PC-9 (cell line): Measurements from ENCODE around the gene ZCCHC14. TPM values are rescaled to one million over a fixed set of nuclear protein-coding genes. Genes with fewer than 3 reads are reported as not detected.

Experiments
- BruUV-seq: library from RNA; stranded (reverse); fragments of 400-500 nt; replicated peaks from 2 replicates; lab custom pipeline; 2021; lab: Mats Ljungman, UMichigan
- CTCF ChIA-PET: fragments of 300-600 bp; sonication (Branson Sonifier 250); formaldehyde crosslinking; loops from one replicate; lab custom pipeline; 2022; ENCODE audit warnings: antibody characterized with exemption; lab: Charles Lee
- POLR2A ChIA-PET: fragments of 300-600 bp; sonication (Branson Sonifier 250); formaldehyde crosslinking; loops from one replicate; lab custom pipeline; 2022; ENCODE audit warnings: antibody characterized with exemption; ENCODE audit not compliant: unreplicated experiment; lab: Charles Lee
- DNase-seq, 2 experiments: peaks; one replicate each; pipeline versions ENCODE4 v3.0.0 to v3.0.0-alpha.2; 2015 to 2022; ENCODE audit warnings: mixed read lengths in 1 of 2
- H2AFZ ChIP-seq: fragments of 200-600 bp; sonication (generic); 2 replicates; pipeline ENCODE4 v1.8.1; 2017; ENCODE audit warnings: antibody characterized with exemption
- H3F3A ChIP-seq: fragments of 200-600 bp; sonication (generic); 2 replicates; pipeline ENCODE4 v1.8.1; 2017; ENCODE audit warnings: antibody characterized with exemption, mild to moderate bottlenecking, low read depth; ENCODE audit not compliant: insufficient read depth
- H3K27ac ChIP-seq: fragments of 200-600 bp; sonication (generic); 2 replicates; pipeline ENCODE4 v1.6.1; 2016; ENCODE audit warnings: mixed run types
- H3K27me3 ChIP-seq: fragments of 200-600 bp; sonication (generic); 2 replicates; pipeline ENCODE4 v1.6.1; 2016; ENCODE audit warnings: low read depth, mixed run types; ENCODE audit not compliant: insufficient read depth
- H3K36me3 ChIP-seq: fragments of 200-600 bp; sonication (generic); 2 replicates; pipeline ENCODE4 v1.6.1; 2016; ENCODE audit warnings: low read depth, mixed run types
- H3K4me1 ChIP-seq: fragments of 200-600 bp; sonication (generic); replicated peaks from 2 replicates; pipeline ENCODE4 v1.6.1; 2016; ENCODE audit warnings: mixed run types; ENCODE audit not compliant: insufficient read depth
- H3K4me2 ChIP-seq: fragments of 200-600 bp; sonication (generic); 2 replicates; pipeline ENCODE4 v1.6.1; 2017; ENCODE audit warnings: mixed run types
- H3K4me3 ChIP-seq: fragments of 200-600 bp; sonication (generic); 2 replicates; pipeline ENCODE4 v1.6.1; 2016; ENCODE audit warnings: mixed run types
- H3K79me2 ChIP-seq: fragments of 200-600 bp; sonication (generic); 2 replicates; pipeline ENCODE4 v1.6.1; 2017; ENCODE audit warnings: low read depth, mixed run types
- H3K9me2 ChIP-seq: fragments of 200-600 bp; sonication (generic); 2 replicates; pipeline ENCODE4 v1.8.1; 2017; ENCODE audit warnings: mild to moderate bottlenecking; ENCODE audit not compliant: insufficient read depth
- H3K9me3 ChIP-seq: fragments of 200-600 bp; sonication (generic); 2 replicates; pipeline ENCODE4 v1.8.1; 2016; ENCODE audit warnings: low read depth; ENCODE audit not compliant: insufficient read depth
- H4K20me1 ChIP-seq: fragments of 200-600 bp; sonication (generic); 2 replicates; pipeline ENCODE4 v1.8.1; 2017; ENCODE audit not compliant: insufficient read depth
- EZH2 ChIP-seq: fragments of 200-600 bp; sonication (generic); IDR thresholded peaks from 2 replicates; pipeline ENCODE4 v1.8.0; 2017; ENCODE audit warnings: antibody characterized with exemption, low read depth
- intact Hi-C: fragments of 100-400 bp; cut with micrococcal nuclease; formaldehyde crosslinking; loops from one replicate; pipeline ENCODE4 v1.10.0; 2022; ENCODE audit not compliant: unreplicated experiment
- total RNA-seq: library from RNA; stranded (reverse); gene quantifications from 2 replicates; pipeline ENCODE4 v1.2.3, GENCODE V29; 2021
- TF ChIP-seq, protein P1 (sequence below): fragments of 200-600 bp; sonication (generic); conservative IDR thresholded peaks from 2 replicates; pipeline ENCODE4 v1.6.1; 2017; ENCODE audit warnings: mixed run types, antibody characterized with exemption, mild to moderate bottlenecking, moderate library complexity

The ZCCHC14 gene
- total RNA-seq, 1 experiment from 2014 or later: 17.9 TPM

DNA sequence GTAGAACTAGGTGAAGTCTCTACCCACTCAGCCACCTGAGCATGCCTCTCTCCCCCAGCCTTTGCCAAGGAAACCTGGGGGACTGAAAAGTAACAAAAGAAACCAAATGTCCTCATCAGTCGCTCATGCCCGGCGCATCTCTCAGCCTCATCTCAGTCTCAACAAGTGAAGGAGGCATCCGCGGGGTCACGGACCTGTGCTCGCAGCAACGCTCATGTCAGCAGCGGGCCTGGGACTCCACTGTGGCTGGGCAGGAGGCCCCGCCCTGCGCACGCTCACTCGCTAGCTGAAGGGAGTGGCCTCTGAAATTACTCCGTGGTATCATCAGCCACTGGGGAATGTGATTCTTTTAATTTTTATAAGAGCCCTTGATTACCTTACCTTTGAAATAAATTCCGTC, 69.4 kb downstream of the ZCCHC14 start:
- Histone ChIP-seq H3K36me3 (no peaks in the 10 kb centered on the region), H3K4me1 (no peaks in the 10 kb centered on the region), H3K9me2 (no peaks in the 10 kb centered on the region), H3K79me2 (no peaks in the 10 kb centered on the region), H2AFZ (no peak overlapping the region), H4K20me1 (peaks cover 5% of the 10 kb centered on the region), H3K27me3 (no peaks in the 10 kb centered on the region), H3F3A (no peaks in the 10 kb centered on the region), H3K4me2 (no peak overlapping the region), H3K4me3 (no peak overlapping the region), H3K9me3 (no peaks in the 10 kb centered on the region), H3K27ac (no peak overlapping the region)
- POLR2A ChIA-PET: no interaction called here
- no TSS peak for BruUV-seq
- CTCF ChIA-PET: no interaction called here
- no peak for TF ChIP-seq EZH2
- TF ChIP-seq, protein P1, sequence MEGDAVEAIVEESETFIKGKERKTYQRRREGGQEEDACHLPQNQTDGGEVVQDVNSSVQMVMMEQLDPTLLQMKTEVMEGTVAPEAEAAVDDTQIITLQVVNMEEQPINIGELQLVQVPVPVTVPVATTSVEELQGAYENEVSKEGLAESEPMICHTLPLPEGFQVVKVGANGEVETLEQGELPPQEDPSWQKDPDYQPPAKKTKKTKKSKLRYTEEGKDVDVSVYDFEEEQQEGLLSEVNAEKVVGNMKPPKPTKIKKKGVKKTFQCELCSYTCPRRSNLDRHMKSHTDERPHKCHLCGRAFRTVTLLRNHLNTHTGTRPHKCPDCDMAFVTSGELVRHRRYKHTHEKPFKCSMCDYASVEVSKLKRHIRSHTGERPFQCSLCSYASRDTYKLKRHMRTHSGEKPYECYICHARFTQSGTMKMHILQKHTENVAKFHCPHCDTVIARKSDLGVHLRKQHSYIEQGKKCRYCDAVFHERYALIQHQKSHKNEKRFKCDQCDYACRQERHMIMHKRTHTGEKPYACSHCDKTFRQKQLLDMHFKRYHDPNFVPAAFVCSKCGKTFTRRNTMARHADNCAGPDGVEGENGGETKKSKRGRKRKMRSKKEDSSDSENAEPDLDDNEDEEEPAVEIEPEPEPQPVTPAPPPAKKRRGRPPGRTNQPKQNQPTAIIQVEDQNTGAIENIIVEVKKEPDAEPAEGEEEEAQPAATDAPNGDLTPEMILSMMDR: no peak
- no peak for DNase-seq
- intact Hi-C loops: no loop called here

DNA sequence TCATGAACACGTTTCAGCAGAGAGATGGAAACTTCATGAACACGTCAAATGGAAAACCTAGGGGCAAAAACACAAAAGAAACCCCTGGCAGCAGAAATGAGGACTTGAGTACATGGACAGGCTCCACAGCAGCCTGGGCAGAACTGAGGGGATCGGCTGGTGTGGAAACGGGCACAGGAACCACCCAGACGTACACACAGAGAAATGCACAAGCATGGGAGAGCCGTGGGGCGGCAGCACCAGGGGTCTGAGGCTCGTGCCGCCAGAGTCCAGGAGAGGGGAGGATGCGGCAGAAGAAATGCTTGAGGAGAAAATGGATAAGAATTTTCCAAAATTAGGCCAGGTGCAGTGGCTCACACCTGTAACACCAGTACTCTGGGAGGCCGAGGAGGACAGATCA, 70.7 kb downstream of the ZCCHC14 start:
- Histone ChIP-seq H4K20me1 (peaks cover 10% of the 10 kb centered on the region), H3K36me3 (no peaks in the 10 kb centered on the region), H3K9me2 (no peaks in the 10 kb centered on the region), H3K9me3 (no peaks in the 10 kb centered on the region), H3K27me3 (no peaks in the 10 kb centered on the region), H2AFZ (no peak overlapping the region), H3F3A (no peaks in the 10 kb centered on the region), H3K4me2 (no peak overlapping the region), H3K79me2 (no peaks in the 10 kb centered on the region), H3K27ac (no peak overlapping the region), H3K4me1 (no peaks in the 10 kb centered on the region), H3K4me3 (no peak overlapping the region)
- no peak for DNase-seq
- intact Hi-C loops: no loop called here
- ChIA-PET CTCF (no interaction called here), POLR2A (no interaction called here)
- BruUV-seq: no TSS peak
- TF ChIP-seq, protein P1: no peak
- no peak for TF ChIP-seq EZH2

DNA sequence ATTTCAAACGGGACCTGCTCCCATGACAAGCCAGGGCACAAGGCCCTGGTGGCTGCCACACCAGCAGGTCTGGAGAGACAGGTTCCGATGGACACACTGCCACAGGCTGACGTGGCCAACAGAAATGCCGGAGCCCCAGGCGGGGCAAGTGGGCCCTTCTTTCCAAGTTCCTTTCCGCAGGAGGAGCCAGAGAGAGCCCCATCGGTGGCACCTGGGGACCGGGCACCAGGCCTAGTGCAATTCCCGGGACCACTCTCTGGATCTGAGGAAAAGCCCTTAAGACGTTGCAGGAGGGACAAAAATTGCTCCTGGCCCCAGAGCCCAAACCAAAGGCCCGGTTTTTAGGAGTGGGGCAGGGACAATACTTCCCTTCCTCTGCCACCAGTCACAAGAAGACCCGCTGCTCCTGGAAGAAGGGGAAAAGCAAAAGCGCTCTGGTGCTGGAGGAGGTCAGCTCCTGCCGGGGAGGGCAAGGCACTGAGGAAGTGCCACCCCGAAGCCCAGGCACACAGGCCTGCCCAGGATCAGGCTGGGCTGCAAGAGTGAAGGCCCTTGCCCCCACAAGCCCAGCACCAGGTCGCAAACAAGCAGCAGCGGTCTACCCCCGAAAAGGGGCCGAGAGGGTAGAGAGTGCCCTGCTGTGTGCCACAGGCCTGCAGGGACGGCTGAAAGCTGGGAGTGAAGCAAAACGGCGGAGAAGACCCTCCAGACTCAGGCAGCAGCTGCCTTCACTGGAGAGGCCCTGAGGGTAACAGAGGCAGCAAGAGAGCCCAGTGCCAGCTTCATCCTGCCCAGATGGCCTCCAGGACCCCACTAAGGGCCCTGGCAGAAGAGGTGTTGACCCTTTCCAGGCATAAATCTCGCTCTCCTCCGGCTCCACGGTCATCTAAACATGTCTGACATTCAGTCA, 71.6 kb downstream of the ZCCHC14 start:
- peaks cover 5% of the 10 kb centered on the region for H4K20me1 ChIP-seq
- no peak overlapping the region for H2AFZ ChIP-seq
- H3K27me3 ChIP-seq: no peaks in the 10 kb centered on the region
- H3K9me3 ChIP-seq: no peaks in the 10 kb centered on the region
- H3F3A ChIP-seq: no peaks in the 10 kb centered on the region
- H3K79me2 ChIP-seq: no peaks in the 10 kb centered on the region
- H3K27ac ChIP-seq: no peak overlapping the region
- no peaks in the 10 kb centered on the region for H3K4me1 ChIP-seq
- H3K9me2 ChIP-seq: no peaks in the 10 kb centered on the region
- no TSS peak for BruUV-seq
- intact Hi-C loops: no loop called here
- POLR2A ChIA-PET: no interaction called here
- no peak overlapping the region for H3K4me2 ChIP-seq
- no peak overlapping the region for H3K4me3 ChIP-seq
- CTCF ChIA-PET: interaction anchor here (1.6 kb wide), 1 partner anchor 215 kb away, joined by 6 read pairs; no protein-coding TSS in a partner anchor
- DNase-seq: no peak
- TF ChIP-seq EZH2: no peak
- TF ChIP-seq, protein P1: peak; percentile 14; the same call in 1 of the 2 replicates
- no peaks in the 10 kb centered on the region for H3K36me3 ChIP-seq
